NB4 (cell line): Measurements from ENCODE around the gene ADCK1.

Experiments
- MYC ChIP-seq: IDR thresholded peaks from 2 replicates; pipeline ENCODE4 v1.6.1; 2011; ENCODE audit warnings: low read depth, low read length
- TF ChIP-seq, protein P1 (sequence below): IDR thresholded peaks from one replicate; pipeline ENCODE4 v1.5.1; 2012; ENCODE audit warnings: low read depth, low read length

DNA sequence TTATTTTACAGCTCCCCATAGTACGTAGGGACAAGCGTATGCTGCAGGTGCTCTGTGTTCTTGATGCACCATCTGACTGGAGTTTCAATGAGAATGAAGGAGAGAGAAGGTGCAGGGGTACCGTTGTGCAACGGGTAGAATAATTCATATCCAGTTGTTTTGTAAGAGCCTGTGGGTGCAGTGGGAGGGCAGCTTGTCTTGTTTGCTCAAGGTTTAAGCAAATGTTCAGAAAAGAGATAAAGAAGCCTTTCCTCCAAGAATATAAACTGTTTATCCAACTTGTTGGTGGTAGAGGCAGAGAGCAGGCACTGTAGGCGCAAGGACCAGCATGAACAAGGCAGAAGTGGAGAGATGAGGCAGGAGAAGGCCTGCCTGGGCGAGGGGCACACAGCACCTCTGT lies 64.2 kb downstream of the ADCK1 start:
- TF ChIP-seq MYC, result no peak
- TF ChIP-seq, protein P1, sequence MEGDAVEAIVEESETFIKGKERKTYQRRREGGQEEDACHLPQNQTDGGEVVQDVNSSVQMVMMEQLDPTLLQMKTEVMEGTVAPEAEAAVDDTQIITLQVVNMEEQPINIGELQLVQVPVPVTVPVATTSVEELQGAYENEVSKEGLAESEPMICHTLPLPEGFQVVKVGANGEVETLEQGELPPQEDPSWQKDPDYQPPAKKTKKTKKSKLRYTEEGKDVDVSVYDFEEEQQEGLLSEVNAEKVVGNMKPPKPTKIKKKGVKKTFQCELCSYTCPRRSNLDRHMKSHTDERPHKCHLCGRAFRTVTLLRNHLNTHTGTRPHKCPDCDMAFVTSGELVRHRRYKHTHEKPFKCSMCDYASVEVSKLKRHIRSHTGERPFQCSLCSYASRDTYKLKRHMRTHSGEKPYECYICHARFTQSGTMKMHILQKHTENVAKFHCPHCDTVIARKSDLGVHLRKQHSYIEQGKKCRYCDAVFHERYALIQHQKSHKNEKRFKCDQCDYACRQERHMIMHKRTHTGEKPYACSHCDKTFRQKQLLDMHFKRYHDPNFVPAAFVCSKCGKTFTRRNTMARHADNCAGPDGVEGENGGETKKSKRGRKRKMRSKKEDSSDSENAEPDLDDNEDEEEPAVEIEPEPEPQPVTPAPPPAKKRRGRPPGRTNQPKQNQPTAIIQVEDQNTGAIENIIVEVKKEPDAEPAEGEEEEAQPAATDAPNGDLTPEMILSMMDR, result no peak
